Mesenteric fat pad (tissue), 1 donor: ENCODE results near the gene GGTLC2. TPM values are rescaled to one million over a fixed set of nuclear protein-coding genes. Genes with fewer than 3 reads are reported as not detected.
"Not testable (repeated sequence)": the region's sequence is repeated elsewhere in the genome, so short reads cannot be mapped to it uniquely, and the experiment has no call there.

Experiments
- DNase-seq: peaks from one replicate; pipeline ENCODE4 v3.0.0-alpha.2; 2020; ENCODE audit warnings: low spot score
- long read RNA-seq: library from polyadenylated mRNA; unstranded; transcript quantifications from one replicate; pipeline ENCODE4 v2.0.0, GENCODE V29; 2020
- total RNA-seq: library from RNA; stranded (reverse); fragmentation: NEBNext Ultra II Directional; extraction: Animal tissue kit (Norgen Biotek cat#: 25700); gene quantifications from one replicate; pipeline ENCODE4 v1.2.1, GENCODE V29; 2021
- donor health status: DM: yes; HTN: yes; CAD: no.

Gene GGTLC2
- not detected for total RNA-seq
- long read RNA-seq: 0 reads

DNA sequence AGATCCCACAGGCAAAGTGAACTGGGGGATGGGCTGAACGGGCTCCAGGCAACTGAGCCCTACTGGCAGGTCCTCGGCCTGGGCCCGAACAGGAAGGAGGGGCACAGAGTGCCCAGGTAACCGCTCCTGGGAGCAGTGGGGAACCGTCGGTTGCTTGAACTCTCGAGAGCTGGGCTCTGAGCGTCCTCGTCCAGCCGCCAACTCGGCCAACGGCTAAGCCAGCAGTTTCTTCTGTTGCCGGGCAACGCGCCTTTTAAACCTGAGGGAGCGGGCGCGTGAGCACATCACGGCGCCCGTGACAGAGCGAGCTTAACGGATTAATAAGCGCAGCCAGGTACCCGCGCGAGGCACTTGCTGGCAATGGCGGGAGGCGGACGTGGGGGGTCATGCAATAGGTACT, at the start of gene GGTLC2:
Gene GGTLC2 (plus strand): TSS at position 301 of the 400 bp plus-strand sequence. CDS start 1,732 bp downstream, outside the sequence.
- not testable (repeated sequence) for DNase-seq

DNA sequence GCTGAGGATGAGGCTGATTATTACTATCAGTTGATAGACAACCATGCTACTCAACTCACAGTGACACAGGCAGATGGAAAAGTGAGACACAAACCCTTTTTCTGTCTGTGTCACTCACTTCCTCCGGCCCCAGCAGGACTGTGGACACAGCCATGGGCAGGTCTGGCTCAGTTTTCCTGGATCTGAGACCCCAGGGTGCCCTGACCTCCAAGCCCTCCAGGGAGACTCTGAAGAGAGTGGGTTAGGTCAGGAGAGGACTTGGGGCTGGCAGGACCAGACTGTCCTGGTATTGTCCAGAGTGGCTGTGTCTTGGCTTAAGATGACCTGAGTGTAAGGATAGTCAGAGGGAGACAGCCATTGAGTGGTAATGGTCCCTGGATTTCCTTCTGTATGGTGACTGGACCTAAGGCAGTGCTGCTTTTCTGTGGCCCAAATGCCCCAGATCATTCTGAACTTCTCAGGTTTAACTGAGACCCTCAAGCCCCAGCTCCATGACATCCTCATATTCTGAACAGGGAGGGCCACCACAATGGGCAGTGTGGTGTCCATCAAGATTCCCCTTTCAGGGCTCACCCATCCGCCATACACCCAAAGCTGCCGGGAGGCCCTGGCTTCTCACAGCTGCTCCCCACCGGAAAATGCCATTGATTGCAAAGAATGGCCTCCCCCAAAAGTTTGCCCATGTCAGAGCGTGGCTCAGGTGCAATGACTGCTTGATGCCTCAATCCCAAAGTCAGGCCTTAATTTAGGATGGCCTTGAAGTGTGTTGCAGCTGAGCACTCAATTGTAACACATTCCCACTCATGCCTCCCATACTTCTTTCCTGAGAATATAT, 49.2 kb upstream of the GGTLC2 start:
- DNase-seq: no peak

DNA sequence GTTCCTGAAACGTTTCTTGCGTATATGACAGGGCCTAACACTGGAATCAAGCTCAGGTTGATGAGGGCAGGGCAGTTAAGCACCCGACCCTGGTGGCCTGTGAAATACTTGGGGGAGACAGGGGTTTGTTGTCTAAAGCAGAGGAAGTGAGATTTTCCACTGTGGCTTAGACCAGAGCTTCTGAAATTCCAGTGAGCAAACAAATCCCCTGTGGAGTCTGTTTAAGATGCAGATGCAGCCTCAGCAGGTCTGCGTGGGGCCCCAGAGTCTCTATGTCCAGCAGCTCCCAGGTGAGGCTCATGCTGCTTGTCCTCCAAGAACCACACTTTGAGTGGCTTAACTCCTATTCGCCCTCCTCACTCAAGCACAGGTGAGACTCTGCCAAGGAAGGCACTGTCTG, 46.3 kb upstream of the GGTLC2 start:
- DNase-seq: no peak

DNA sequence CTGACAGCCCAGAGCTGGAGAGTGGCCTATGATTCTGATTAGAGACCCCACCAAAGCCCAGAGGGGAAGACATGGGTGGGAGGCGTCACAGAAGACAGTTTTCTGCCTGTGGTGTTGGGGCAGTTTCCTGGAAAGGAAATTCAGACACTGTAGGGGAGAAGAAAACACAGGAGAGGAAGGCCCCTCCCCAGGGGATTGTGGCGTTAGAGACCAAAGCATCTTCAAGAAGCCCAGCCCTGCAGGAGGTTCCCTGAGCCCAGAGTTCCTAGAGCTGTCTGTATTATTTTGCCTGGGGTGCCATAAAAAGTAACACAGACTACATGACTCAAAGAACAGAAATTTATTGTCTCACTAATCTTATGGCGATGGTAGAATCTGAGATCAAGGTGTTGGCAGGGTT, 45.2 kb upstream of the GGTLC2 start:
- no peak for DNase-seq

- DNase-seq: no peak
Measured at GRCh38 chr22:22600531-22601261, 43.7 kb upstream of the GGTLC2 start.

DNA sequence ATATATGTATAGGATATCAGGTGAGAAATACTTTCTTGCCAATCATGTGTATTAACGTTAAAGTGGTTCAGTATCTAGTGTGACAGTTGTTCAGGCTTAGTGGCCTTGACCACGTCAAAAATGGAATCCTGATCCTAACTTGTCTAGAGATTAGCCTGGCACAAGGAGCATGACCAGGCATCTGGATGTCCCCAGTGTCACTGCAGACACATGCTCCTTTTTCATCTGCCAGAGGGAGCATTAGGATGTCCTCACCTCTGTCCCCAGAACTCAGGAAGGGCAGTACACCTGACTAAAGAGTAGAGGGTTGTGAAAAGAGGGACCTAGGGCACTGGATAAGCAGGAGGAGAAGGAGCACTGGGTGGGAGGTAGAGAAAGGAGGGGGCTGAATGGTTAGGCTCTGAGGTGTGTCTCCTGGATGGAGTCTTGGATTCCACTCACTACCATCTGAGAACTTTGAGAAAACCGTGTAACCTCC, 40.9 kb upstream of the GGTLC2 start:
- DNase-seq: no peak

DNA sequence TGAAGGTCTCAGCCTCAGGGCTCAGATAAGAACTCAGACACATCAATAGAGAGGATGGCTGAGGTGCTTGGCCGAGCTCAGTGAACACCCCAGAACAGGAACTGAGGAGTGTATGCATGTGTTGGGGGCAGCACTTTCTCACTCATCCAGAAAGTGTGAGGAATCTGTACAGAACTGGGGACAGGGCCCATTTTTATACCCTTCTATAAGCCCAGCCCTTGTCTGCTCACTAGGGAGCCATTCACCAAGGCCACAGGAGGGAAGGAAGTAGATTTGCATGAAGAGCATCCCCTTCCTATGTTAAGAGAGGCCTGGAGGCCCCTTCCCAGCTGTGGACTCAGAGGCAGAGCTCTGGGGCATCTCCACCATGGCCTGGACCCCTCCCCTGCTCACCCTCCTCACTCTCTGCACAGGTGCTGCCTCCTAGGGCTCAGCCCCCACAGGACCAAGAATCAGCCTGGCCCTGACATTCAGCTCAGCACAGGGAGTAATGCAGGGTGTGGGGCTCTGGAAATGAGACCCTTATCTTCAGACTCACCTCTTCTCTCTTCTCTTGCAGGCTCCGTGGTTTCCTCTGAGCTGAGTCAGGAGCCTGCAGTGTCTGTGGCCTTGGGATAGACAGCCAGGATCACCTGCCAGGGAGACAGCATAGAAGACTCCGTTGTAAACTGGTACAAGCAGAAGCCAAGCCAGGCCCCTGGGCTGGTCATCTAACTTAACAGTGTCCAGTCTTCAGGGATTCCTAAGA, 39.9 kb upstream of the GGTLC2 start:
- DNase-seq: no peak

- no peak for DNase-seq
Measured at GRCh38 chr22:22605074-22605404, 39.4 kb upstream of the GGTLC2 start.

DNA sequence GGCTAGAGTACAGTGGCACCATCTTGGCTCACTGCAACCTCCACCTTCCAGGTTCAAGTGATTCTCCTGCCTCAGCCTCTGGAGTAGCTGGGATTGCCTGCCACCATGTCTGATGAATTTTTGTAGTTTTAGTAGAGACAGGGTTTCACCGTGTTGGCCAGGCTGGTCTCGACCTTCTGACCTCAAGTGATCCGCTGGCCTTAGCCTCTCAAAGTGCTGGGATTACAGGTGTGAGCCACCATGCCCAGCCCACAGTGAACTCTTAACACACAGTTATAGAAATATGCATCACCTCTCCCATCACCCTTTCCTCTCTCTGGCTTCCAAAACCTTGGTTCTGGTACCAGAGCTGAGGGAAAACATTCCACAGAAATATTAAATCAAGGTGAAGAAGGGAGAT, 36.4 kb upstream of the GGTLC2 start:
- not testable (repeated sequence) for DNase-seq

DNA sequence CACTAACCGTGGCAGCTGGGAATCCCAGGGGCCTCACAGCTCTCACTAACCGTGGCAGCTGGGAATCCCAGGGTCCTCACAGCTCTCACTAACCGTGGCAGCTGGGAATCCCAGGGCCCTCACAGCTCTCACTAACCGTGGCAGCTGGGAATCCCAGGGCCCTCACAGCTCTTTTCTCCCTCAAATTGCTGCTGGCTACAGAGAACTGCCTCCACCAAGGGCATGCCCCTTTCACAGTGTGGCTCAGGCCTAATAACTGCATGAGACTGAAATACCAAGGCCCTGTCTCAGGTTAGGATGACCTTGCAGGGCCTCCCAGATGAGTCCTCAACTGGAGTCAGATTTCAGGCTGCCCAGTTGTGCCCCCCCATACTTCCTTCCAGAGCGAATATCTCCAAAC, 35.1 kb upstream of the GGTLC2 start:
- DNase-seq: no peak

GRCh38 chr22:22612516-22612915, 31.9 kb upstream of the GGTLC2 start:
- no peak for DNase-seq

GRCh38 chr22:22614065-22614464, 30.3 kb upstream of the GGTLC2 start:
- DNase-seq: no peak

DNA sequence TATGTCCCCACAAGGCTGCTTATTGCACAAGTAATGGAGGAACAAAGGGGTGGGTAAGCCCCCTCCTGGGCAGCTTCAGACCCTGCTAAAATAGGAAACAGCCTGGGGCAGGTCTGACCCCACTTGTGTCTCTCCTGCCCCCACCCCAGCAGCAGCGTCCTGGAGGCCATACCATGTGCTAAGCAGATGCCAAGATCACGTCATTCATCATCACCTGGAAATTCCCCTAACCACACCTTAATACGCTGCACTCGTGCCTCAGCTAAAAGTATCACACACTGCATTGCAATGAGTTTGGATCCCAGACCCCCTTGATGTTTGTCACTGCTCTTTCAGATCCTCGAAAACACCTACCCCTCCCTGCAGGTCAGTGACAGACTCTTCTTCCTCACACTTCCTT, 27.8 kb upstream of the GGTLC2 start:
- no peak for DNase-seq

- no peak for DNase-seq
Measured at GRCh38 chr22:22618448-22618847, 26.0 kb upstream of the GGTLC2 start.

GRCh38 chr22:22618923-22619322, 25.5 kb upstream of the GGTLC2 start:
- DNase-seq: no peak

GRCh38 chr22:22619765-22620414, 24.5 kb upstream of the GGTLC2 start:
- DNase-seq: no peak

GRCh38 chr22:22628546-22629495, 15.6 kb upstream of the GGTLC2 start:
- not testable (repeated sequence) for DNase-seq

DNA sequence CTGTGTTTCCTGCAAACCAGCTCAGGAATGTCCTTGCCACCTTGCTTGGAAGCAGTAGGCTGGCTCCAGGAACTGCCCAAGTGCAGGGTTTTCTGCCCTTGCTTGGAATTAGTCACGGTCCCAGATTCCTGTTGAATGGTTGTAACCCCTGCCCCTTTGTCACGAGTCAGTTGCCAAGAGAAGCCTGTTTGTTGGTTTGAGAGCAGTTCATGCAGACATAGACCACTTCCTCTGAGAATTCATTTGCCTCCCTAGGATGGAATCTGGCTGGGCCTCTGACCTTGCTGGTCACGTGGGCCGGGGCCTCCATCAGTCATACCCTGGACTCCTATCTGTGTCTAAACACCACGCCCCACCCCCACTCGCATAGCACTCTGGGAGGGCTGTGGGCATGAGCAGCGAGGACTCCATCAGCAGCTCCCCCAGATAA, 13.2 kb upstream of the GGTLC2 start:
- not testable (repeated sequence) for DNase-seq

GRCh38 chr22:22632226-22632625, 12.2 kb upstream of the GGTLC2 start:
- not testable (repeated sequence) for DNase-seq

DNA sequence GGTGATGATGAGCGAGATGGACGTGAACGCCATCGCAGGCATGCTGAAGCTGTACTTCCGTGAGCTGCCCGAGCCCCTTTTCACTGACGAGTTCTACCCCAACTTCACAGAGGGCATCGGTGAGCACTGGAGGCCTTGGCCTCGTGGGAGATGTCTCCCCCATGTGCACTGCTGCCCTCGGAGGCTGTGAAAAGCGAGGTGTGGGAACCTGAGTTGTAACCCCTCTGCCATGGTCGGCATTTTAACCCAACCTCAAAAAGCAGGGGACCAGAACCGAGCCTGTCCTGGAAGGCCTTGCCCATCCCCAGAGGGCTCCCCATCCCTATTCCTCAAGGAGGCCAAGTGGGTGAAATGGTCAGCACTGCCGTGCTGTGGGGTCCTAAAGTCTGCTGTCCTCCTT, 10.9 kb upstream of the GGTLC2 start:
- not testable (repeated sequence) for DNase-seq
